Right lobe of liver (tissue), 6 donors: ENCODE data around the gene LRRC56. TPM values are rescaled to one million over a fixed set of nuclear protein-coding genes. Genes with fewer than 3 reads are reported as not detected.
A peak's percentile ranks its signal among the peaks of the same experiment; 100 is the strongest.

ENCODE experiments used
- ATAC-seq, 4 donors: fragments of 200-7000 bp; cut with Tn5 transposase; one replicate each; pipeline ENCODE4 v1.9.1; 2020; ENCODE audit warnings: mild to moderate bottlenecking in 4 of 4, moderate library complexity in 4 of 4
- DNase-seq, 3 donors: peaks; one replicate each; pipeline ENCODE4 v3.0.0-alpha.2; 2020
- H3K27ac ChIP-seq, 3 donors: fragments of 200-600 bp; one replicate each; pipeline ENCODE4 v1.8.0; 2022
- H3K27me3 ChIP-seq, 2 donors: fragments of 200-600 bp; one replicate each; pipeline ENCODE4 v1.8.0; 2022
- H3K36me3 ChIP-seq, 4 donors: fragments of 200-600 bp; sonication (generic) in 1 of 4; one replicate each; pipeline versions ENCODE4 v1.5.1 to v1.8.0; 2017 to 2022; ENCODE audit warnings: control low read depth in 1 of 4
- H3K4me1 ChIP-seq, 4 donors: fragments of 200-600 bp; sonication (generic) in 1 of 4; one replicate each; pipeline versions ENCODE4 v1.5.1 to v1.8.0; 2017 to 2022; ENCODE audit warnings: control low read depth in 1 of 4
- H3K4me3 ChIP-seq, 3 donors: fragments of 200-600 bp; one replicate each; pipeline ENCODE4 v1.8.0; 2022
- H3K9me3 ChIP-seq, 4 donors: fragments of 200-600 bp; sonication (generic) in 1 of 4; one replicate each; pipeline versions ENCODE4 v1.5.1 to v1.8.0; 2017 to 2022; ENCODE audit warnings: control low read depth in 1 of 4
- POLR2A ChIP-seq: fragments of 450-650 bp; IDR thresholded peaks from one replicate; pipeline ENCODE4 v1.6.1; 2017; ENCODE audit warnings: antibody characterized with exemption, mild to moderate bottlenecking
- WGBS: methylation state at CpG from one replicate; pipeline ENCODE4 v1.1.6; 2018; ENCODE audit warnings: low coverage, low lambda C conversion rate; ENCODE audit not compliant: insufficient coverage; ENCODE audit errors: missing lambda C conversion rate; 5-methylcytosine and 5-hydroxymethylcytosine counted together
- intact Hi-C, 2 donors: fragments of 100-400 bp; cut with DNase I; formaldehyde crosslinking; loops; one replicate each; pipeline versions ENCODE4 v1.11.2 to v1.14.1; 2022
- total RNA-seq, 6 experiments: library from RNA; depleted of rRNA in 2 of 6; stranded (reverse); fragments of >200 nt in 2 of 6; fragmentation: NEBNext Ultra II Directional in 3 of 6; extraction: Animal tissue kit (Norgen Biotek cat#: 25700) in 3 of 6; gene quantifications; one replicate each; pipeline versions ENCODE4 v1.1.0 to v1.2.4, GENCODE V29; 2016 to 2023
- TF ChIP-seq, protein P1 (sequence below), 4 donors: fragments of 200-600 bp in 3 of 4; fragments of 450-650 bp in 1 of 4; IDR thresholded peaks; one replicate each; pipeline versions ENCODE4 v1.5.1 to v1.8.0; 2016 to 2022; ENCODE audit warnings: antibody characterized with exemption in 4 of 4, mild to moderate bottlenecking in 2 of 4
- donor health status: DM: no; HTN: yes; CAD: no.
- donor health status: DM: no; HTN: no; CAD: no.
- donor health status: DM: no; HTN: no; CAD: no.
- donor health status: DM: no; HTN: yes; CAD: no.
- donor health status: DM: no; HTN: yes; CAD: no.

Gene LRRC56
- total RNA-seq, 6 experiments from 2014 or later, result 0.12 to 1.1 (median 0.71) TPM; not detected in 1

DNA sequence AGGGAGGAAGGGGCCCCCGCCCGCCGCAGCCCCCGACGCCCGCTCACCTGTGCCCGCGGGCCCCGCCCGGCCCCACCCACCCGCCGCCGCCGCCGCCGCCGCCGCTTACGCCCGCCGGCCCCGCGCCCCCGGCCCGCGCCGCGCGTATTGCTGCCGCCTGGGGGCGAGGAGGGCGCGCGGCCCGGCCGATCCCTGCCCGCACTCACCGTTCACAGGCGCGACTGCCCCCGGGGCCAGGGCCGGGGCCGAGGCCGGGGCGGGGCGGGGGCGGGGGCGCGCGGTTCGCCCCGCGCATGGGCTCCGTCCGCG, 2.2 kb upstream of the LRRC56 start:
- no peak for DNase-seq
- no peak for ATAC-seq
- WGBS, result no CpG with 5 or more reads among the region's 56 CpGs

GRCh38 chr11:535519-536454, 1.5 kb upstream of the LRRC56 start, which contains the start of gene HRAS:
Gene HRAS (minus strand): TSS chr11:535576.
- Histone ChIP-seq H3K27ac (peak within 1 kb of the TSS; percentile 44 to 47 (median 47)), H3K4me3 (peak within 1 kb of the TSS; percentile 70 to 78 (median 74)), H3K4me1 (peaks cover 0 to 22% (median 8%) of the 10 kb centered on the region in 4 donors), H3K36me3 (peaks cover 0 to 9% (median 0%) of the 10 kb centered on the region in 4 donors), H3K9me3 (no peaks in the 10 kb centered on the region), H3K27me3 (no peaks in the 10 kb centered on the region)
- ATAC-seq (peak; percentile 84 to 91 (median 88)), DNase-seq (peak; percentile 96 to 97 (median 96))
- intact Hi-C loops, result no loop called here
- WGBS, result 25% methylated on average over 3 of the region's 97 CpGs
- TF ChIP-seq POLR2A, result peak; percentile 68
- TF ChIP-seq, protein P1, sequence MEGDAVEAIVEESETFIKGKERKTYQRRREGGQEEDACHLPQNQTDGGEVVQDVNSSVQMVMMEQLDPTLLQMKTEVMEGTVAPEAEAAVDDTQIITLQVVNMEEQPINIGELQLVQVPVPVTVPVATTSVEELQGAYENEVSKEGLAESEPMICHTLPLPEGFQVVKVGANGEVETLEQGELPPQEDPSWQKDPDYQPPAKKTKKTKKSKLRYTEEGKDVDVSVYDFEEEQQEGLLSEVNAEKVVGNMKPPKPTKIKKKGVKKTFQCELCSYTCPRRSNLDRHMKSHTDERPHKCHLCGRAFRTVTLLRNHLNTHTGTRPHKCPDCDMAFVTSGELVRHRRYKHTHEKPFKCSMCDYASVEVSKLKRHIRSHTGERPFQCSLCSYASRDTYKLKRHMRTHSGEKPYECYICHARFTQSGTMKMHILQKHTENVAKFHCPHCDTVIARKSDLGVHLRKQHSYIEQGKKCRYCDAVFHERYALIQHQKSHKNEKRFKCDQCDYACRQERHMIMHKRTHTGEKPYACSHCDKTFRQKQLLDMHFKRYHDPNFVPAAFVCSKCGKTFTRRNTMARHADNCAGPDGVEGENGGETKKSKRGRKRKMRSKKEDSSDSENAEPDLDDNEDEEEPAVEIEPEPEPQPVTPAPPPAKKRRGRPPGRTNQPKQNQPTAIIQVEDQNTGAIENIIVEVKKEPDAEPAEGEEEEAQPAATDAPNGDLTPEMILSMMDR (IDR thresholded peaks at IDR 0.05), result no peak

More for the DNA sequence above, 2.2 kb upstream of the LRRC56 start:
- intact Hi-C loops, result no loop called here
- Histone ChIP-seq H3K27ac (no peak overlapping the region), H3K4me3 (peak overlapping the region; percentile 70 to 78 (median 74)), H3K27me3 (no peaks in the 10 kb centered on the region), H3K36me3 (peaks cover 0 to 9% (median 0%) of the 10 kb centered on the region in 4 donors), H3K4me1 (peaks cover 0 to 22% (median 8%) of the 10 kb centered on the region in 4 donors), H3K9me3 (no peaks in the 10 kb centered on the region)
- TF ChIP-seq POLR2A, result no peak
- TF ChIP-seq, protein P1 (IDR thresholded peaks at IDR 0.05), result no peak

DNA sequence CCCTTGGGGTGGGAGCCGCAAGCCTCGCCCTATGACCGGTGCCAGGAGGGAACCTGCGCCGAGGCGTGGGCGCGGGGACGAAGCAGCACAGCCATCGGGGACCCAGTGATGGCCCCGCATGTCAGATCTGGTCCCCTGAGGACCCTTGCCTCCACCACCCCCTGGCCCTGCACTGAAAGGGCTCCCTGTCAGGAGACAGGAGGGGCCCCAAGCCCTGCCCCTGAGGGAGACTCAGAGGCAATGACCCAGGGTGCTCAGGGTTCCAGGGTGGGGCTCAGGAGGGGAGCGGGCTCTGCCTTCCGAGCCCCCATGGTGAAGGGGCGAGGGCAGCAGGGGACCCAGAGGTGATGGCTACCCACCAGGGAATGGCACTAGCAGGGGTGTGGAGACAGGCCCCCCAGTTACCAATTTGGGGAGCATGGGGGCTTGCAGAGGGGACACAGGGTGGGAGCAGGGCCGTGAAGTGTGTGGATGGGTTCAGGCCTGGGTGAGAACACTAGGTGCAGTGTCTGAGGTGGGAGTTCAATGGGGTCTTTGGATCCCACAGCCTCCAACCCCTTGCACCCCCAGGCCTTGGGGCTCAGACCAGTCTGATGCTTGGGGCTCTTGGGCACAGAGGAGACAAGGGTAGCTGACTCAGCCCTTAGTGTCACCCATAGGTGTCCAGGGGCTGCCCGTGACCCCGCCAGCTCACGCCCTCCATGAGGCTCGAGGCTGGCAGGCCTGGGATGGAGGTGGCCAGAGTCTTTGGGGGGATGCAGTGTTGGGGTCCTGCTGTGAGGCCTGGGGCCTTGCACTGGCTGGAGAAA, 499 bp downstream of the LRRC56 start:
- intact Hi-C loops, result no loop called here
- DNase-seq, result peak in 1 of 3 donors; percentile 21

GRCh38 chr11:538431-539051, 1.2 kb downstream of the LRRC56 start:
- ATAC-seq (no peak), DNase-seq (peak in 1 of 3 donors; percentile 56)
- H3K27me3 ChIP-seq, result no peaks in the 10 kb centered on the region
- no peak overlapping the region for H3K27ac ChIP-seq
- 81% methylated on average over 6 of the region's 20 CpGs for WGBS
- H3K4me3 ChIP-seq, result no peak overlapping the region
- H3K36me3 ChIP-seq, result no peaks in the 10 kb centered on the region
- no peaks in the 10 kb centered on the region for H3K9me3 ChIP-seq
- intact Hi-C loops, result no loop called here
- H3K4me1 ChIP-seq, result peaks cover 0 to 22% (median 8%) of the 10 kb centered on the region in 4 donors
- TF ChIP-seq, protein P1 (IDR thresholded peaks at IDR 0.05), result no peak
- no peak for TF ChIP-seq POLR2A

More for the DNA sequence above, 499 bp downstream of the LRRC56 start:
- H3K4me3 ChIP-seq, result peak overlapping the region; percentile 25 to 37 (median 30)
- H3K4me1 ChIP-seq, result peaks cover 0 to 22% (median 8%) of the 10 kb centered on the region in 4 donors
- 0% methylated on average over 1 of the region's 19 CpGs for WGBS
- H3K27ac ChIP-seq, result no peak overlapping the region
- no peaks in the 10 kb centered on the region for H3K9me3 ChIP-seq
- peaks cover 0 to 5% (median 0%) of the 10 kb centered on the region in 4 donors for H3K36me3 ChIP-seq
- TF ChIP-seq, protein P1 (IDR thresholded peaks at IDR 0.05), result no peak
- TF ChIP-seq POLR2A, result no peak
- H3K27me3 ChIP-seq, result no peaks in the 10 kb centered on the region
- ATAC-seq, result no peak
